Kidney capillary endothelial cell (primary cell): ENCODE results near the gene PIGB.
"Not testable (repeated sequence)": the region's sequence is repeated elsewhere in the genome, so short reads cannot be mapped to it uniquely, and the experiment has no call there.

Experiments
- DNase-seq: peaks from one replicate; pipeline ENCODE4 v3.0.0-alpha.2; 2018; ENCODE audit warnings: low spot score

Gene PIGB

GRCh38 chr15:55302801-55303200 is 16.2 kb upstream of the PIGB start:
- DNase-seq: not testable (repeated sequence)

- DNase-seq: no peak
These were observed 665 bp downstream of the PIGB start for GRCh38 chr15:55319537-55320237.

DNA sequence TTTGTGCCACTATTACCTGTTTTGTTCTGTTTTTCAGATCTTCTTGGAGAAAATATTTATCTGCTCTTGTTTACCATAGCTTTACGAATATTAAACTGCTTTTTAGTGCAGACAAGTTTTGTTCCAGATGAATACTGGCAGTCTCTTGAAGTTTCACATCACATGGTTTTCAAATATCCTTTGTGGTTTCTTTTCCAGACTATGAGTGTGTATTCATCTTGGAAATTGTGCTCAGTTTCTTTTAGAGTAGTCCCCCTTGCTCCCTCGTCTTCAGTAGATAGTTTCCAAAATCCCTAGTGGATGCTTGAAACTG is 1.2 kb downstream of the PIGB start:
- no peak for DNase-seq

GRCh38 chr15:55320963-55321362 is 1.9 kb downstream of the PIGB start:
- DNase-seq: no peak

DNA sequence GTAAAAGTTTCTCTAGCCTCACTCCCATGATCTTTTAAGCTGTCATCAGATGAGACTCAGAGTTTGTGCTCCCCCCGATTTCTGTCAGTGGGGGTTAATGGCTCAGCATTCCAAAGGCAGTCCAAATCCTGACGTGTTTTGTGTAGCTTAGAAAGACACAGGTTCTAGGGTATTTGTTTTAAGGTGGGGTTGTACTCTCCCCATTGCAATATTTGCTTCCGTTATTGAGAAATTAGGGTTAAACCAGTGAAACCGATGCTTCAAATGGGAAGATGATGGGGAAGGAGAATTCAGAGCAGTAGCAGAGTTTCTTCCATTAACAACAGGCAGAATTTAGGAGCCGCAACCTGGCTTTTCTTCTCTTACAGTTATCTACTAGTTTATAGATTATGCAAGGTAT is 3.4 kb downstream of the PIGB start:
- no peak for DNase-seq

DNA sequence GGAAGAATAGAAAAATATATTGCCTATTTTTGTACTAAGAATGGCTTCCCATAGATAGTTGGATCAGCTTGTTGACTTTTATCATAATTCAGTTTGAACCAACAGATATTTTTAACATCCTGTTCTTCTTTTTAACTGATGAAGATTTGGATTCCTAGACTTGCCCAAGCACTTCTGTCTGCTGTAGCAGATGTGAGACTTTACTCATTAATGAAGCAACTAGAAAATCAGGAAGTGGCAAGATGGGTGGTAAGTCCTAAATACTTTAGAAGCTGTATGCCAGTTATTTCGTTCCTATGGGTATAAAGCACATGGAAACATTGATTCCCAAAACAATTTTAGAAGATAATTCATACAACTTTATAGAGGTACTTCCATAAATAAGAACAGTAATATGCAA is 8.4 kb downstream of the PIGB start:
- no peak for DNase-seq

- no peak for DNase-seq
These were observed 15.3 kb downstream of the PIGB start for GRCh38 chr15:55334371-55334770.

DNA sequence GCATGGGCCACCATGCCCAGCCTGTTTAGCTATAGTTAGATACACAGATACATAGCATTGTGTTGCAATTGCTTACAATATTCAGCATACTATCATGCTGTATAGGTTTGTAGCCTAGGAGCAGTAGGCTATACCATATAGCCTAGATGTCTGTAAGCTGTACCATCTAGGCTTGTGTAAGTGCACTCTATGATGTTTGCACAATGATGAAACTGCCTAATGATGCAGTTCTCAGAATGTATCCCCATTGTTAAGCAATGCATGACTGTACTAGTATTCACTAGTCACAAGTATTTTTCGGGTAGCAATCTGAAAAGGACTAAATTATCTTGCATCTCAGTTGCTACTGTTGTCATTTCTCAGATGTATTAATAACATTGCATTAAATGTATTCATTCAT is 16.0 kb downstream of the PIGB start:
- no peak for DNase-seq

GRCh38 chr15:55337160-55337559 is 18.1 kb downstream of the PIGB start:
- no peak for DNase-seq

- no peak for DNase-seq
These were observed 24.1 kb downstream of the PIGB start for GRCh38 chr15:55343168-55343567.

GRCh38 chr15:55344206-55344605 is 25.2 kb downstream of the PIGB start:
- DNase-seq: no peak

DNA sequence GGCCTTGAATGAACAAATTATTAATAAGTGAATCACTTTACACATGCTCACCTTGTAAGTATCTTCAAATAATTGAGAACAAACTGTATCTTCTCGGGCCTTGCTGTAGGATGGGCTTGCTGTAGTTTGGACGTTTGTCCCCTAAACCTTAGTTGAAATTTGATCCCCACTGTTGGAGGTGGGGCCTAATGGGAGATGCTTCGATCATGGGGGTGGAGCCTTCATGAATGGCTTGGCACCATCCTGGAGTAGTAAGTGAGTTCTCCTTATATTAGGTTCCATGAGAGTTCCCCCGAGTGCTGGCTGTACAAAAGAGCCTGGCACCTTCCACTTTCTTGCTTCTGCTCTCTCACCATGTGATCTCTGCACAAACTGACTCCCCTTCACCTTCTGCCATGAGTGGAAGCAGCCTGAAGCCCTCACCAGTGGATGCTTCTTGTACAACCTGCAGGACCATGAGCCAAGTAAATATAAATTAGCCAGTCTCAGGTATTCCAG is 29.3 kb downstream of the PIGB start:
- DNase-seq: no peak

DNA sequence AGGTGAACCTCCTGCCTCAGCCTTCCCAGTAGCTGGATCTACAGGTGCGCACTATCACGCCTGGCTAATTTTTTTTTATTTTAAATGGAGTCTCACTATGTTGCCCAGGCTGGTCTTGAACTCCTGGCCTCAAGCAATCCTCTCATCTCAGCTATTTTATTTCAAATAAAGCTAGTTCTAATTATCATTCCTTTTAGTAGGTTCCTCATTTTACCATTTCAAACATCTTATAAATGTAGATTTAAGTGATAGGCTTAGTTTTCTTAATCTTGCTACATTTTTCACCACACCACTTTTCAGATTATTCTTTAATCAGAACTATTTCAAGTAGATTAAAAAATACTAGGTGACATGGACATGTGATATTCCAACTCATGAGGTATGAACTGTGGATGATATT is 30.3 kb downstream of the PIGB start:
- no peak for DNase-seq

- no peak for DNase-seq
These were observed 34.0 kb downstream of the PIGB start for GRCh38 chr15:55353025-55353424.

DNA sequence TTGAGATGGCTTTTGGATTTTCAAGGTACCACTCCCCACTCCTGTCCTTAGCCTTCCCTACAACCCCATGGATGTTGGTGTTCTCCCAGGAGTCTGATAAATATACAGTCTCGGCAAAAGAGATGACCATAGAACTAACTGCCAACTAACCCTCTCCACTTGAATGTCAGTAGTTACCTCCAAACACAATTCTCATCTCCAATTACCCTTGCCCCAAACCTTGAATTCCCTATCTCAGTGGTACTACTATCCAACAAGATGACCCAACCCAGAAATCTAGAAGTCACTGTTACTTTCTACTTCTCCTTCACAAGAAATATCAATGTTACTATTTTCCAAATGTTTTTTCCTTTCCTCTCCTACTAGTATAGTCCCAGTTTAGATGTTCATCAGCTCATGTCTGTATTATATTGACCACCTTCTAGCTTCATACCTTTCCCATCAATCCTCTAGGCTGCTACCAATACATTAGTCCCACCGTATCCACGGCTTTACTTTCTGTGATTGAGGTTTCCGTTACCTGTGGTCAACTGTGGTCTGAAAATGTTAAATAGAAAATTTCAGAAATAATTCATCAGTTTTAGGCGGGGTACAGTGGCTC is 38.1 kb downstream of the PIGB start:
- no peak for DNase-seq

- peak; percentile 4 for DNase-seq
These were observed 38.8 kb downstream of the PIGB start for GRCh38 chr15:55357774-55358173.

DNA sequence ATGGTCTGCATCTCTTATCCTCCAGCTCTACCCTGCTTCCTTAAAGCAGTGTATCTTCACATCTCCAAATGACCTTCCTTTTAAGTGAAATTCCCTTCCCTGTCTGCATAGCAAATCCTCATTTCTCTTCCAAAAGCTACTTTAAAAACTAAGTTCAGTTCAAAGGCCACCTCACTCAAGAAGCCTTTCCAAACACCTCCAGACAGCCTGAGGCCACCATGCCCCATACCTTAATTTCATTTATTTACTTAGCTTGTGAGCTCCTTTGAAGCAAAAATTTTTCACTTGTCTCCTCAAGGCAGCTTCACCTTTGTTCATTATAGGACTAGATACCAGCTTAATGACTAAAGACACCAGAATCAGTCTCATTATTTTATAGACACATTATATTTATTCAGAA is 39.4 kb downstream of the PIGB start:
- no peak for DNase-seq

DNA sequence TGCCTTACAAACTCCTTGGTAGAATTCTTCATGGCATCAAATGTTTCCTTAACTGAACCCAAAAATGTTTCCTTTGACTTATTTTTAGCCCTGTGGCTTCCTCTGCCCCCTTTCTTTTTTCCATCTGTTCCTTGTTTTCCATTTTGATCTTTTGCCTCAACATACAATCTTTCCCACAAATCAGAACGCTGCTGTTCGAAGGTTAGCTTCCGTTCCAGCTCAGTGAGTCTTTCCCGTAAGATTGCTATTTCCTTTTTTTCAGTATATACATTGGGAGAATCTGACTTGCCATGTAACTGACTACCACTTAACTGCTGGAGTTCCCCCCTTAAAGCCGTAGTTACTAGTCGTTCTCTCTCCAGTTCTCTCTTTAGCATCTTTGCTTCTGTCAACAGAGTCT is 41.2 kb downstream of the PIGB start:
- no peak for DNase-seq

DNA sequence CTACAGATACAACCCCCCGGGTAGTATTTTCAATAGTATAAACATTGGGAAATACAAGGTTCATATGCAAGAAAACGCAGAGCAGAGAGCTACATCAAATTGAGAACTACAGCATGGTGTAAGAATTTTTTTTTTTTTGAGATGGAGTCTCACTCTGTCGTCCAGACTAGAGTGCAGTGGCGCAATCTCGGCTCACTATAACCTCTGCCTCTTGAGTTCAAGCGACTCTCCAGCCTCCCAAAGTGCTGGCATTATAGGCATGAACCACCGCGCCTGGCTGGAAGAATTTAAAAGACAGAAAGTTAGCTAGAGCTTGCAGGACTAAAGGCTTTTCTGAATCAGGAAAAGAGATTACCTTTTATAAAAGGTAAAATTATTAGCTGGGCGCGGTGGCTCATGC is 42.0 kb downstream of the PIGB start:
- no peak for DNase-seq

DNA sequence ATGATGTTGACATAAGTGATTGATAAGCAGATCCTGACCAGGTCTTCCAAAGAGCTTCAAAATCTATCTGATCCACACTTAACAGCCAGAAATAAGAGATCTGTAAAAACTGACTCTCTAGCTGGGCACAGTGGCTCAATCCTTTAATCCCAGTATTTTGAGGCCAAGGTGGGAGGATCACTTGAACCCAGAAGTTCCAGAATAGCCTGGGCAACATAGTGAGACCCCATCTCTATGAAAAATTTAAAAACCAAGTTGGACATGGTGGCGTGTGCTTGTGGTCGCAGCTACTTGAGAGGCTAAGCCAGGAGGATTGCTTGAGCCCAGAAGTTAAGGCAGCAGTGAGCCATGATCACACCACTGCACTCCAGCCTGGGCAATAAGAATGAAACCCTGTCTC is 43.6 kb downstream of the PIGB start:
- no peak for DNase-seq

- no peak for DNase-seq
These were observed 48.0 kb downstream of the PIGB start for GRCh38 chr15:55366981-55367380.

- DNase-seq: peak; percentile 12
These were observed 53.8 kb downstream of the PIGB start for GRCh38 chr15:55372701-55373440.

DNA sequence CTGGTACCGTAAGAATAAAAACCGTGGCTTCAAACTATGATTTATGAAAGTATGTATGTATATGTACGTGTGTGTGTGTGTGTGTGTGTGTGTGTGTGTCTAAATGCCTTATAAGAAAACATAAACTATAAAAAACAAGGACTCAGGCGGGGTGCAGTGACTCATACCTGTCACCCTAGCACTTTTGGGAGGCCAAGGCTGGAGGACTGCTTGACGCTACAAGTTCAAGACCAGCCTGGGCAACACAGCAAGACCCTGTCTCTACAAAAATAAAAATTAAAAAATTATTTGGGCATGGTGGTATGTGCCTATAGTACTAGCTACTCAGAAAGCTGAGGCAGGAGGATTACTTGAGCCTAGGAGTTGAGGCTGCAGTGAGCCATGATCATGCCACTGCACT is 60.1 kb downstream of the PIGB start:
- no peak for DNase-seq

- no peak for DNase-seq
These were observed 62.6 kb downstream of the PIGB start for GRCh38 chr15:55381595-55381994.
